Activated effector memory CD4-positive, alpha-beta T cell treated with Interleukin-2 at 50 U/mL for 16 hours (primary cell): ENCODE measurements around the gene LRP1B.

Experiments
- DNase-seq: peaks from one replicate; pipeline ENCODE4 v3.0.0-alpha.2; 2020

LRP1B gene

GRCh38 chr2:140863713-140864112 is 1267.1 kb downstream of the LRP1B start:
- no peak for DNase-seq

GRCh38 chr2:140862181-140862580 is 1268.6 kb downstream of the LRP1B start:
- DNase-seq = no peak

- DNase-seq = no peak
Measured at GRCh38 chr2:140861666-140862065, 1269.2 kb downstream of the LRP1B start.

- no peak for DNase-seq
Measured at GRCh38 chr2:140855471-140855870, 1275.3 kb downstream of the LRP1B start.

DNA sequence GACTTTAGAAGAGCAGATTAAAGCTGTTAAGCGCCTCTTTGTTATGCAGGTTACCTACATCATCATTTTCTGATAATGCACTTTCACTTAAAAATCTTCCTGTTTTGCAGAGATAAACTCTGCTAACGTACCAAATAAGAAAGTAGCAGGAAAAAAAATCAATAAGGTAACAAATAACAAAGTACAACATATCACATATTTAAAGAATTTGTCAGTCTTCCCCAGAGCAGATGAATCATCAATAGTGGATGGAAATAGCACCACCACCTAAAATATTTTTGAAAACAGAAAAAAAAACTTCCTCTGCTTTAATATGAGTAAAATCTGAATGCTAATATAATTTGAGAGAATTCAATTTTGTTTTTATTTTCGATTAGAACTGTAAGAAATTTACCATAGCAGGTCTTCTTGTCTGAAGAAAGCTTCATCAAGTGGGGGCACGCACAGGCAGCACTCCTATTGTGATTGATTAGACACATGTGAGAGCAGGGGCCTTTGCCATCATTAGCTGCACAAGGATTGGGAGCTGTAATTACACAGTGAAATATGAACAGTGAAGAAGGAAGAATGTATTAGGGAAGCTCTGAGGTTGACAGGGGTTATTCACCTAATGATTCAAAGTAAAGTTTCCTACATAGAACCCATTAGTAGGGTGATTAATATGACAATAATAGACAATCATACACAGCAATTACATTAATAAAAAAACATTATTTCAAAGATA is 1279.4 kb downstream of the LRP1B start:
- DNase-seq = no peak

DNA sequence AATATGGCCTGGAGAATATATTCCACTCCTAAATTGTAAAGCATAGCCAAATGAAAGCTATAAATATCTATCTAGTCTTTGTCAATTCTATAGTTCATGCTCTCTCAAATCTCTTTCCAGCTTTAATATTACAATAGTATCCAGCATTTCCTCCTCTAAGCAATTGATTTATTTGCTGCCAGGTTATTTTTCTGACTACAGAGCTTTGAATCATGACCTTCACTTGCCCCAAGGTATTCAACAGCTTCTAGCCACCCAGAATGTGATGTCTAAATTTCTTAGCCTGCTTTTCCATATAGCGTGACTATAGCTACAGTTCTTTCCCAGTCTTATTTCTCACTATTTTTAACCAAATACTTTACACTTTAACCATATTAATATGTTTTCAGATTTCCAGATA is 1287.6 kb downstream of the LRP1B start:
- DNase-seq = no peak

GRCh38 chr2:140842110-140842509 is 1288.7 kb downstream of the LRP1B start:
- no peak for DNase-seq

GRCh38 chr2:140841141-140841540 is 1289.7 kb downstream of the LRP1B start:
- no peak for DNase-seq

GRCh38 chr2:140836826-140837225 is 1294.0 kb downstream of the LRP1B start:
- DNase-seq = no peak

GRCh38 chr2:140835079-140835478 is 1295.7 kb downstream of the LRP1B start:
- DNase-seq = no peak

GRCh38 chr2:140814141-140814540 is 1316.7 kb downstream of the LRP1B start:
- DNase-seq = no peak

DNA sequence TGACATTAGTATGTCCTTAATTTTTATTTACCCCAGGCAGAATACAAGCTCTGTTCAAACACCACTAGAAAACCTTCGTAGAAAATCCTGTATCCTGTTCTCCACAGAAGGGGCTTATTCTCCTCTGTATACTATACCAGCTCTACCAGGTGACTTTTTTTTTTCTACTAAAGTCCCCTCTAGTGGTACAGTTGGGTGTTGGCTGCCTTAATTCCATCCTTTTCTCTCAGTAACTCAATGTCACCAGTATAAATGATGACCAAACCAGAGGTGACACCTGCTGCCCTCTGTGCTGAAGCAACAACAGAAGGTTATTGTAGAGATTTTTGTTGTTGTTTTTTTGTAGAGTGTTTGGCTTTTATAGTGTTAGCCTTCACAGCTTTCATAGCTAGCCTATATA is 1322.0 kb downstream of the LRP1B start:
- DNase-seq = no peak

GRCh38 chr2:140808211-140808610 is 1322.6 kb downstream of the LRP1B start:
- no peak for DNase-seq

DNA sequence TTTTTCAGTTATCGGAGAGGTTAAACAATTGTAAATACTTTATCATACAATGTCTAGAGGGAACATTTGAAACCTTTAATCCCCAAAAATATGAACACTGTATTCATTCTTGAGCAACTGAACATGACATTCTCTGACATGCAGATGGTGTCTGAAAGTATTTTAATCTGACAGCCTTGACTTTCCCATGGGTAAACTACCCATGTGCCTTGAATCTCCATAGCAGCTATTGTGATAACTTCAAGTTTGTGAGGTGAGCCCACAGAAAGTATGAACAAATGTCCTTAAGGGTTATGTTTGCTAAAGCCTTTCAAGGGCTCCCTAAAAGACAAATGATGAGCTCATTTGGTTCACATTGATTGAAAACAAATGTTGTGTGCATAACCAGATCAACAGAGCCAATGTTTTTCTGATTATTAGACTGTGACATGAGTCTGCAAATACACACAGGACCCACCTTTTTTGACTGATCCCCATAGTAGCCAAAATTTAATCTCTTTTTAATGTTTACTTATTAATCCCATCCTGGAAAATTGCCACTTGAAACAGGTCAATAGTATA is 1326.0 kb downstream of the LRP1B start:
- no peak for DNase-seq

DNA sequence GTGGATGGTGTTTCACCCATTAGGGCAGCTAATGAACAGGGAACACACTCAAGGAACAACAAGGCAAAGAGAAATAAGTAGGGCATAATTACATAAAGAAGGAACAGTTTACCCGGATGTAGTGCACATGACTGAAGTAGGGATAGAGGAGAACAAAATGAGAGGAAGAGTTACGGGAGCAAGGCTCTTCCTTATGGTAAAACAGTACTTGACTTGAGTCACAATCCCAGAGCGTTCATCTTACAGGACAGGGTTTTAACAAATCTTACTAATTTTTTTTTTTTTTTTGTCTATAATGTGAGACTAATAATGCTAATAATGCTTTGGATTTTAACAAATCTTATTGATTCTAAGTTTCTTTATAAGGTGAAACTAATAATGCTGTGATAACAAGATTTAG is 1329.5 kb downstream of the LRP1B start:
- no peak for DNase-seq

GRCh38 chr2:140797718-140798117 is 1333.1 kb downstream of the LRP1B start:
- DNase-seq = no peak

DNA sequence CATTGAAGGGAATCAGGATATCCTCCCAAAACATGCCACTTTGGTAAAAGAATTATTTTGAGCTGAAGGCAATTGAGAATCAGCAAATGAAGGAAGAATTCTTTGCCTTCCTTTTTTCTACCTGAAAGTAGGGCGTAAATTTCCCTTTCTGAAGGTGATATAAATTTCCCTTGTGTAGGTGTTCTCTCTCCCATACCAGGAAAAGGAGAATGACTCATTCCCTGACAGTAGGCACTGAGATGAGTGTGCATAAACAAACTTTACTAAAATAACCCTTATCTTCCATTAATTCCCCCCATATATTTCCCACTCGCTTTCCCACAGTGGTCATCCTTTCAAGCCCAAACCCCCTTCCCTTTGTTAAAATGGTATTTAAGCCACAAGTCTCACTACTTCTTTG is 1339.0 kb downstream of the LRP1B start:
- no peak for DNase-seq

GRCh38 chr2:140786585-140786984 is 1344.2 kb downstream of the LRP1B start:
- no peak for DNase-seq

- no peak for DNase-seq
Measured at GRCh38 chr2:140775411-140775810, 1355.4 kb downstream of the LRP1B start.

DNA sequence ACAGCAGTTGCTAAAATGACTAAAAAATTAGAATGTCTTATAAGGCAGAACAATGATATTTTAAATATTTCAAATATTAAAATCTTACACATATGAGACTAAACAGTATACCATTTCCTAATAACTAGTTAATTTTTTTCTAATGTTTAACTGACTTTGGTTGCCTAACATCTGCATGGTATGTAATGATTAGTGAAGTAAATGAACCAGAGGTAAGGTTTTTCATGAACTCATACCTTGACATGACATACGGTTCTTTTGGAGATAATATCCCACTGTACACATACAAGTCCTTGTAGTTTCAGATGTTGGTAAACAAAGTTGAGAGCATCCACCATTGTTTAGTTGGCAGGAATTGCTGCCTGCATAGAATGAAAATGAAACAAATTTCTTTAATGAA is 1360.2 kb downstream of the LRP1B start:
- no peak for DNase-seq

- DNase-seq = no peak
Measured at GRCh38 chr2:140761807-140762206, 1369.0 kb downstream of the LRP1B start.

DNA sequence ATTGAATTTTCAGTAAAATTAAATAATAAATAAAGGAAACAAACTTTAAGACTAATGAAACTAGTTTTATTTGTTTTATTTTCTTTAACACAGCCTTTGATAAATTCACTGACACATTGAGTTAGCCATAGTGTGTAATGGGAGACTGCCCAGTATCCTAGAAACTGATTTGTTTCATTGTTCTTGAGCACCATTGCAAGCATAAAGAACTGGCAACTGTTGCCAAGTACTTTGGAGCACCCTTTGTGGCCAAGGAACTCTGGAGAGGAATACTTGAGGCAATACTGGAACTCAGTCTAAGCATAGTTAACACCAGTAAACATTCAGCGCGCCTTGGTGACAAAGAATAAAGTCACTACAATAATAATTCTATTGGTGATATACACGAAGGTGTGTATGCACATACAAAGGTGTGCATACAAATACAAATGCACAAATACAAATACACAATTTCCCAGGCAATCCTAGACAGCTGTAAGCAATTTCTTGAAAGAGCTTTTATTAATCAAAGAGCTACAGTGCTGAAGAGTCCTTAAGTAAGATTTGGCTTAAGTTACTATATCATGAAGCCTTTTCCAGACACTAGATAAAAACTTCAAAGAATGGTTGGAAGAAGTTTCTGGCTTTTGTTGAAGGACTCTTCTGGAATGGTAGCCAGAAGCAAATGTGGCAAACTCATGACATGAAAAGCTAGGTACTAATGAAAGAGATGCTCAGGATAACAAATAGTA is 1371.2 kb downstream of the LRP1B start:
- no peak for DNase-seq

- no peak for DNase-seq
Measured at GRCh38 chr2:140747665-140748064, 1383.2 kb downstream of the LRP1B start.

DNA sequence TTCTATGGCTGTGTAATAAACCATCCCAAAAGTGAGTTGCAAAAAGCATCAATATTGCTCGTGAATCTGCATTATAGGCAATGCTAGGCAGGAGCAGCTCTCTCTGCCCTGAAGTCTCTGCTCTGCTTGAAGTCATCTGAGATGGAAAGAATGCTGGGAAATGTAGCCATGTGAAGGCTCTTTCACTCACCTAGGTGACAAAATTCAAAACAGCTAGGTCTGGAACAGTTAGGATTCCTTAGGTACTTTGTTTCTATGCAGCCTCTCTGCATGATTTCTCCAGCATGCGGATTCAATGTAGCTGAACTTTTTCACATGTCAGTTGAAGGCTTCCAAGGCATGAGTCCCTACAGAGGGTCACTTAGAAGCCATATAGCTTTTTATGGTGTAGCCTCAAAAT is 1383.7 kb downstream of the LRP1B start:
- DNase-seq = no peak
